Fibroblast of skin of back (primary cell): ENCODE data around the gene IL22RA1.

Source experiments
- DNase-seq: peaks from one replicate; pipeline ENCODE4 v3.0.0-alpha.2; 2013

The IL22RA1 gene

DNA sequence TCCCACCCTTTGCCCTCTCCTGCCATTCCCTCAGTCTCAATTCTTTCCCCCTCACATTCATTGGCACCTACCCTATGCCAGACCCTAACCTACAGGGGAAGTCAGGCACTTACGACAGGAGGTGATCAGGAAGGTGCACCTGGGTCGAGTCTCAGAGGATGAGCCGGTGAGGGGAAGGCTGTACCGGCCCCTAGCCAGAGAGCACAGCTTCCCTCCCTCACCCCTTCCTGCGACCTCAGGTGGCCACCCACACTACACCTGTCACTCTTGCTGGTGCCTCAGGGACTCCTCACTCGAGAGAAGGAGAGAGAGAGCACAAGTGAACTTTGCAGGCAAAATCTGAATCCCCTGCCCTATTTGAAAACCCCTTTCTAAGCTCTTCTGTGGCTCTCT, 29.3 kb downstream of the IL22RA1 start:
- DNase-seq: no peak

- peak; percentile 73 for DNase-seq
These were observed 30.8 kb downstream of the IL22RA1 start, which contains the start of gene MYOM3 for GRCh38 chr1:24111996-24112779. Gene MYOM3 (minus strand): TSS chr1:24112135. CDS start chr1:24108636, 3,499 bp downstream.

- no peak for DNase-seq
These were observed 31.5 kb downstream of the IL22RA1 start for GRCh38 chr1:24111262-24111995.

- no peak for DNase-seq
These were observed 32.2 kb downstream of the IL22RA1 start for GRCh38 chr1:24110642-24111261.

DNA sequence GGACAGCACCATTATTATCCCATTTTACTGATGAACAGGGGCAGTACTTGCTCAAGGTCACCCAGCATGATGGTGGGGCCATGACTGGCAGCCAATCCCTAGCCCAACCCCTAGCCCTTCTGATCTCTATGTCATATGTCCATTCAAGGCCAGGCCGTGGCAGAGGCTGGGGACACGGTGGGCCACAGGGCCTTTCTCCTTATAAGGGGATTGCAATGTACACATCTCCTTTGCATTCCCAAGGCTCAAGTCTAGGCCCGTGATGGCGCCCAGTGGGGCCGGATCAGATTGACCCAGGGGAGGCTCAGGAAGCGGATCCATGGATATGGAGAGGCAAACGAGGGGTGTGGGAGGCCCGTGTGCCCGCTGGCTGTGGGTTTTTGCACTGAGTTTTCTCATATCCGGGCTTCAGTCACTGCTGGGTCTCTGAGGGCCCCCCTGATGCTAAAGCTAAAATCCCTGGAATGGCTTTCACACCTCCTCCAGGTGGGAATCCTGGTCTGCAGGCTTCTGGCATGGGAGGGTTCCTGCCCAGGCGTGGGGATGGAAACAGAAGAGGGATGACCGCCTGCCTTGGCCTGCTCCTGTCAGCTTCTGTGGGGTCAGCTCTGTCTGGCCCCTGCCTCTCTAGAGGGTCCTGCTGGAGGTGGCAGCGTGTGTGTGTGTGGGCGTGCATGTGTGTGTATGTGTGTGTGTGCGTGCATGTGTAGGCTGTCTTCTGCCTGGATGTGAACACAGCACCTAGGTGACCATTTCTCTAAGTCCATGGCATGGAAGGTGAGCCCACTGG, 33.1 kb downstream of the IL22RA1 start:
- DNase-seq: no peak

DNA sequence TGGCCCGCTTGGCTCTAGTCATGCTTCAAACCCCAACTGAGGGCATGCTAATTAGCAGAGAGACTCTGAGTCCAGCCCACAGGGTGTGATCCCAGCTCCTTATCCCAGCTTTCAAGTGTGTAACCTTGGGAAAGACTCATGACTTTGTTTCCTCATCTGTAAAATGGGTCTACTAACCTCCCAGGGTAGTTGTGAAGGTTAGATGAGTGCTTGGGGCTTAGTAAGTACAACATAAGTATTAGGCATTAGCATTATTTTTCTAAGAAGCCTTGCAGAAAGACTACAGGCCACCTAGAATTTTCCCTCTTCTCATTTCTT, 33.8 kb downstream of the IL22RA1 start:
- DNase-seq: no peak

GRCh38 chr1:24108334-24109165, 34.4 kb downstream of the IL22RA1 start:
- DNase-seq: peak; percentile 84

GRCh38 chr1:24107462-24108138, 35.3 kb downstream of the IL22RA1 start:
- peak; percentile 65 for DNase-seq

GRCh38 chr1:24105368-24106160, 37.4 kb downstream of the IL22RA1 start:
- no peak for DNase-seq

DNA sequence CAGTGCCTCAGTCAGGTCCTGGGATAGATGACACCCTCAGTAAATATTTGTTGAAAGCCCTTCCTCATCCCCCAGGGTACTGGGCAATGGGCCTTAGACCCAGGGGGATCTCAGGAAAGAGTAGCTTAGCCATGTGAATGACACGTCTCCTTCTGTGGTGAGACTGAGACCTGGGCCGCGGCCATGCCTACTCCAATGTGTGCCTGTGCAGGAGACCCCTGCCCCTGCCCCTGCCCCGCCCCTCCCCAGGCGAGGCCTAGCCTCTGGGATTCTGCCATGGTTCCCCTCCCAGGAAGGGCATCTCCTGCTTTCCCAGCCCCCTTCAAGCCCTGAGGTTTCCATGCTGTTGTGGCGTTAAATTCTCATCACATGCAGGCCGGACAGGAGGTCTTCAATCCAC, 38.1 kb downstream of the IL22RA1 start:
- no peak for DNase-seq

DNA sequence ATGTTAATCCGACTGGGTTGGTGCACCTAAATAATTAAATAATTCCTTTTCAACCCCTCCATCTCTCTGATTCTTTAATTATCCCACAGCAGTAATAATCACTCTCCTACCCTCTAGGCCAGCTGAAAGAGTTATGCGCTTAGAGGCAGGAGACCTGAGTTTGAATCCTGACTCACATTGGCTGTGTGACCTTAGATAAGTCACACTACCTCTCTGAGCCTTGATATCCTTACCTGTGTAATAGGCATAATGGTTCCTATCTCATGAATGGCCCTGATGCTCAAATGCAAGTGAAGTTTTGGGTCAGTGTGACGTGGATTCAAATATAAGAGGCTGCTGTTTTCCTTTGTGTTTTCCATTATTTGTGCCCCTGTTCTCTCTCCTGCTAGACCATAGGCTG, 39.1 kb downstream of the IL22RA1 start:
- DNase-seq: no peak

DNA sequence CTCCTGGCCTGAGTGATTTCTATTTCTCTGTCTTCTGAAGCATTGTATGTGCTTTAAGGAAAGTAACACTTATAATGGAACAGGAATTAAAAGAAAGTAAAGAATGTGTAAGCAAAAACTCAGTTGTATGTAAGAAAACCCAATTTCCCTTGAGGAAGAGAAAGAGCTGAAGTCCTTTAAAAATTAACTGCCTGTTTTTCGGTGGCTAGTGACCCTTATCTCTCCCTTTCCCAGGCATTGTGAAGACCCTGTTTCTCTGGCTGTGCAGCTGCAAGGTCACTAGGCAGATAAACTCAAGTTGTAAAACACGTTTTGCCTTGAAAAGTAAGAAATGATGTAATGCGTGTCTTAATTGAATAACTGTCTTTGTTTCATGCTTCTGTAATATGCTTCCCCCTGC, 39.5 kb downstream of the IL22RA1 start:
- no peak for DNase-seq

GRCh38 chr1:24102961-24103360, 40.0 kb downstream of the IL22RA1 start:
- DNase-seq: no peak

DNA sequence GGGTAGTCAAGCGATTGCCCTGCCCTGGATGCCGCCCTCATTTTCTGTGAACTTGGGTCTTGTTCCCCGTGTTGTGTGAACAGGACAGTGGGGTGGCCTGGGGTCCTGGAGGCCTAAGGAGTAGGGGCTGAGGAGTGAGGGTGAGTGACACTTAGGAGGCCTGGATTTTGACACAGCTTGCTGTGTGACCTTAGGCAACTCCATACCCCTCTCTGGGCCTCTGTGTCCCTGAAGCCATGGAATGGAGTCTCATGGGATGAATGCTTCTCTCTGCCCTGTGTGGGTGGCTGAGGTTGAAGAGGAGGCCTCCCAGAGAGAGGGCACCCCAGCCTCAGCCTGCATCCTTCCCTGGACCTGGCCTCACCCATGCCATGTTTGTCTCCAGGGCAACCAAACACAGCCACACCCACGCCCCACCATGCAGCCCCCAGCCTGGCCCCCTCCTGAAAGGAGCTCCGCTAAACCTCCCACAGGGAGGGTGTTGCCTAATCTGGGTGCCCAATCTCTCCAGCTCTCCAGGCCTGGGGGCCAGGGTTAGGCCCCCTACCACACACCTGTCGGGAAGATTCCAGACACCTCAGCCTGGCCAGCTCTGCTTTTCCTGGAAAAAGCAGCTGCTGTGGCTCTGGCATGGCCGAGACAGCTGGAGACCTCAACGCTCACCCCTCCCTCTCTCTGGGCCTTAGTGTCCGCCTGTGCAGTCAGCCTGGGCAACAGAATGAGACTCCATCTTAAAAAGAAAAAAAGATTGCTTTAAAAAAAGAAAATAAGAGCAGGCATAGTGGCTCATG, 40.9 kb downstream of the IL22RA1 start:
- DNase-seq: no peak

- DNase-seq: no peak
These were observed 41.8 kb downstream of the IL22RA1 start for GRCh38 chr1:24100945-24101737.

DNA sequence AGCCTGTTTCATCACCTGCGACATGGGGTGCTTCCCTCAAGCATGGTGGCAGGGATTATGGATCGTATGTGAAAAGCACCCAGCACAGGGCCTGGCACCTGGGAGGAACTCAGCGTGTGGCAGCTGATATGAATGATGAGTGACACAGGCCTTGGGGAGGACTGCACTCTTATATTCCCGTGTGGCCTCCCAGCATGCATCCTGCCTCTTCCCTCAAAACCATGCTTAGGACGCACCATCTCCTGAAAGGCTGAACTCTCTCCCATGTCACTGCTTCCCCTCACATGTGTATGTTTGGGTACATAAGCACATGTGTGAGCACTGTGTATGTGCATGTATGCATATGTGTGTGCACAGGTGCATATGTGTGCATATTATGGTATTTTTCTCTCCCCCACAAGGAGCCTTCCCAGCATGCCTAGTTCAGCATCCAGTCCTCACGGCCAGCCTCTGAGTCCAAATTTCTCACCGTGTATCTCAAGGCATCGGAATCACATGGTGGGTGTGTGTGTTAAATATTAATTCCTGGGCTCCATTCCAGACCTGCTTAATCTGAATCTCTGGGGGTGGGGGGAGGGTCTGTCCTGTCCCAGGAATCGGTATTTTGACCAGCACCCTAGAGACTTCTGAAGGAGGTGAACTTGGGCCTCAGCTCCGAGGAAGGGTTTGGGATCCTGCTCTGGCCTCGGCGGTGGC, 43.8 kb downstream of the IL22RA1 start:
- no peak for DNase-seq

DNA sequence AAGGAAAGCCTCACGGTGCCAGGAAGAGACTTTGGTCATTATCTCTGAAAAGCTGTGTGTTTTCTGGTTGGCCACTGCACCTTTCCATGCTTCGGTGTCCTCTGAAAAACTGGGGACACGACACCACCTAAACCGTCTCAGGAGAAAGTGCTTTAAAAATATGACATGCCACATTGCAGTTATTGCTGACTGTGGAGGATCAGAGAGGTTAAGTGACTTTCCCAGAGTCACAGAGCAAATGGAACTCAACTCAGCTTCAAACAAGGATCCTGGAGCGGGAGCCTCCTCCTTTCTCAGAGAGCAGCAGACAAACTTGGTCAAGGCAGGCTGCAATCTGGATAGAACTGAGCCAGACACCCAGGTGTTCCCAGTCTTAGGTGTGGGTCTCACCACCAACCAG, 44.8 kb downstream of the IL22RA1 start:
- no peak for DNase-seq

DNA sequence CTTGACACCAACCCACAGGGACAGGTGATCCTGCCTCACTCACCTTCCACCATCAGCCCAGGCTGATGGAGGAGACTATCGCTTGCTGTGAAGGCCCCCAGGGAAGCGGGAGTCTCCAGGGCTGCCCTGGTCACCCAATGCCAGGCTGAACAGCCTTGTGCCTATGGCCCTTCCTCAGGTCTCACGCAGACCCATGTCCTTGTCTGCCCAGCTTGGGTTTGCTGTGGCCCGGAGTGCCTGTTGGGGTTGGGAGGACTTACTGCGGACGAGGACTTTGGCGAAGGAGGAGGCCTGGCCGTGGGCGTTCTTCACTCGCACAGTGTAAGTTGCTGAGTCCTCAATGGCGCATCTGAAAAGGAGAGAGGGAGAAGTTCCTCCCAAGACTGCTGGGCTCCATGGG, 45.3 kb downstream of the IL22RA1 start:
- DNase-seq: no peak
